SKM-1 treated with dmso at 0.1 percent for 144 hours (cell line): ENCODE data around the gene ZC2HC1C.
"Not testable (repeated sequence)": the region's sequence is repeated elsewhere in the genome, so short reads cannot be mapped to it uniquely, and the experiment has no call there.

Source experiments
- DNase-seq: peaks from one replicate; lab custom pipeline; 2025; ENCODE audit not compliant: unreplicated experiment; lab: John Stamatoyannopoulos, UW

Gene ZC2HC1C

DNA sequence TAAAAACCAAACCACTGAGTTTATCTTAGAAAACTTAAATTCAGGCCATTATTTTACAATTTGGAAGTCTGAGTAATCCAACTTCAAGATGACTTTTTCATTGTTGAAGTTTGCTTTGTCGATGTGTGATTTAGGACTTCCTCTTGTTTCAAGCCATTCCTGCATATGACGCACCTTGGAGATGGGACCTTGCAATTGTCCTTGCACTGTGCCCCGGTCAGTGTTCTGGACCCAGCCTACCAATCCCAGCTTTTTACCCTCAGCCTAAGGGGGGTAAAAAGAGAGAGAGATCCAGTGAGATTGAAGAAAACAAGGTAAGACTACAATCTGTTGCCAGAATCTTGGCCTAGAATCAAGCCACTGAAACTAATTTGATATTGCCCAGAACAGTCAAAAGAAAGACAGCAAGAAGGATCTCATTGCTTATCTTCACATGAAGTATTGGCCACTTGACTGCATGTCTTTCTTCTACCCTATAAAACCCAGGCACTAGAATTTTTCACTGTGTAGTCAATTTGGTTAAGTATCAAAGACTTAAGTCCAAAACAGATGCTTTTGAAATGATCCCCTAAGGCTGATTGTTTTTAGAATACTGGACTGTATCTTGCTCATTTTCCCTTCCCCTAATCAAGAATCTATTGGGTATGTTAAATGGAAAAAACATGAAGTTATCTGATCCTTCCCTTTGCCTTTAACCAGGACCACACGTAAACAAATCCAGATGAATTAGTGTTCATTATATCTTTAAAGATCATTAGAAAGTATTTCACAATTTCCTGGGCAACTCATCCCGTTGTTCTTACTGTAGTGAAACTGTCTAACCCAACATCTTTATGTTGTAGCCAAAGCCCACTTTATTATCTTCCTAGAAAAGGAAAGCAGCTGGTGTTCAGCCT is 15.8 kb upstream of the ZC2HC1C start:
- no peak for DNase-seq

DNA sequence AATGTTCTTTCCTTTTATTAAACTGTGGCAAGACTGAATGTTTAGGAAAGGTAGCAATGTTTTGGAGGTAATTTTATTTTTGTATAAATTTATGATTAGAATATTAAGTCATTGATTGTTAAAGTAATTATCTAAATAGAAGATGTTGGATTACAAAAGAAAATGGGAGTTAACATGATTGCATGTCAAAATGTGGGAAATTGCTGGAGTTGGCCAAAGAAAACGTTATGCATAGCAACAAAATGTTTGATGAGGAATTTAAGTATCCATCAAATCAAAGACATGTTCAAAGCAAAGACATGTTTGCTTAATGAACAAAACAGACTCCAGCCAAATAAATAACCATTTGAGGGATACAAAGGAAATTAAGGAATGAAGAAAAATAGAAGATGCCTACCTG is 15.0 kb upstream of the ZC2HC1C start:
- no peak for DNase-seq

DNA sequence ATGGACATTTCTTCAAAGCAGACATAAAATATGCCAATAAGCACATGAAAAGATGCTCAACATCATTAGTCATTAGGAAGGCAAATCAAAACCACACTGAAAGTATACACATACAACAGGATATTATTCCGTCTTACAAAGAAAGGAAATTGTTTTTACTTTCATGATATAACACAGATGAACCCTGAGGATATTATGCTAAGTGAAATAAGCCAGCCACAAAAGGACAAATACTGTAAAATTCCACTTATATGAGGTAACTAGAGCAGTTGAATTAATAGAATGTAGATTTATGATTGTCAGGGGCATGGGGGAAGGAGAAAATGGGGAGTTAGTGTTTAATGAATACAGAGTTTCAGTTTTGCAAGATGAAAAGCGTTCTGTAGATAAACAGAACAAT is 9.8 kb upstream of the ZC2HC1C start:
- no peak for DNase-seq

DNA sequence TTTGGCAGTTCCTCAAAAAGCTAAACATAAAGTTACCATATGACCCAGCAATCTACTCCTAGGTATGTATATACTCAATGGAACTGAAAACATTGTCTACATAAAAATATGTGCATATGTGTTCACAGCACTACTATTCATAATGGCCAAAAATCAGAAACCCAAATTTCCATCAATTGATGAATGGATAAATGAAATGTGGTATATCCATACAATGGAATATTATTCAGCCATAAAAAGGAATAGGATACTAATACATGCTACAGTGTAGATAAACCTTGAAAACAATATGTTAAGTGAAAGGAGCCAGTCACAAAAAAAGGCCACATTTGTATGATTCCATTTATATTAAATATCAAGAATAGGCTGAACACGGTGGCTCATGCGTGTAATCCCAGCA is 9.0 kb upstream of the ZC2HC1C start:
- DNase-seq: no peak

DNA sequence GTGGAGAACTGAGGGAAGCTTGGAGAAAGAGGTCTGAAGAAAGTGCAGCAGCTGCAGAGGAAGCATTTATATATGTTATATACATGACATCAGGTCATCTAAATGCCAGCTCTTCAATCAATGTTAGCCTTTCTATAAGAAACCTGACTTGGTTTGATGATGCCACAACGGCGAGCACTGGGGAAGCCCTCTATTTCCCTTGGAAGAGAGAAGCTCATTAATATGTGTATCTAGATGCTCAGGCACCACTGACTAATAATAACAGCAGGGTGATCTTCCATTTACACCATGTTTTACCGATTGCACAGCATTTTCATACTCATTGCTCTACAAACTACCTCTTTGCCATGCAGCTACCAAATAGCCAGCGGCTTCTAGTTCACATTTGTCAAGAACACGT is 6.4 kb upstream of the ZC2HC1C start:
- DNase-seq: no peak

DNA sequence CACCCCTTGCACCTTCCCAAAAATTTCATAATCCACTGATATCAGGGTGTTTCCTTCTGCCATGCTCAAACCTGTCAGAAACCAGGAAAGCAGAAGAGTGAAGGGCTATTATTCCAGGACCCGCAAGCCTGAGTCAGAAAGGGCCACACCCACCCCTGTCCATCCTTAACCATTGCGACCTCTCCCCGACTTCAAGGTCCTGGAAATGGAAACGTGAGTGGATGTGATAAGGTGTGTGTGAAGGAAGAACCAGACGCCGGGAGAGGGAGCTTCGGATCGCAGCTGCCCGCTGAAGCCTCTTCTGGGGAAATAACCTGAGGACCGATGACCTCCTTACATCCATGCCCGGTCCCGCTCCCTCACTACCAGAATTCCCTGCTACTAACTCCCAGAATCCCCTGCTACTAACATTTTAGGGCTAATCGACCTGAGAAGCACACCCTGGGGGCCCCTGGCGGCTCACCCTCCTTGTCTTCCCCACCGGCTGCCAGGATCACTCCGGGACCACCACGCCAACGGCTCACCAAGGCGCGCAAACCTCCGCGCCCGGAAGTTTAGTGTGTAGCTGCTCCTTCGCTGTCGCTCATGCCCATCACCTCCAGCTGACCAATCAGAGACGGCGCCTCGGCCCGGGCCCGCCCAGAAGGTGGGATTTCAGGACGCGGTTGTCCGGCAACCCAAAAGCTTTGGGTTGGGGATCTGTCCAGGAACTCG is 5.8 kb upstream of the ZC2HC1C start, which contains the start of gene ACYP1:
TSS of gene ACYP1 (minus strand) at position 534 of the 714 bp plus-strand sequence. CDS start at position 63, 471 bp downstream.
- peak; percentile 49 for DNase-seq

DNA sequence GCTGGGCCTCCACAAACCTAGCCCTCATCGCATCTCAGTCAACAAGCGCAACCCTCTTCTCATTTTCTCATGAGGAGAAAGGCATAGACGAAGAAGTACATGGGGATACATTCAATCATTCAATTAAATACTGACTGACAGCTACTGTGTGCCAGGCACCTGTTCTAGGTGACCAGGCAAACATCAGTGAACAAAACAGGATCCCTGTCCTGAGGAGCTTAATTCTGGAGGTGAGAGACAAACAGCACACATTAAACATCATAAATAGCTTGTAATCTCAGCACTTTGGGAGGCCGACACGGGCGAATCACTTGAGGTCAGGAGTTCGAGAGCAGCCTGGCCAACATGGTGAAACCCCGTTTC is 5.3 kb upstream of the ZC2HC1C start:
- DNase-seq: no peak

DNA sequence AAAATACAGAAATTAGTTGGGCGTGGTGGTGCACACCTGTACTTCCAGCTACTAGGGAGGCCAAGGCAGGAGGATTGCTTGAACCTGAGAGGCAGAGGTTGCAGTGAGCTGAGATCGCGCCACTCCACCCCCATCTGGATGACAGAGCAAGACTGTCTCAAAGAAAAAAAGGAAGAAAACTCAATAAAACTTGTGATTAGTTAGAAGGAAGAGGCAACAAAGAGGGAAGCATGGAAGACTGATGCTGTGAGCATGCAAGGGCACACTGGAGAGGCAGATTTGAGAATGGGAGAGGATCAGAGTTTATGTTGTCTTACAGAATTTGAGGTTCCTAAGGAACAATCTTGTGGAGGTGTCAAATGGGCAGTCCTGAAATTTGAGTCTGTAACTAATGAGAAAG is 2.8 kb upstream of the ZC2HC1C start:
- no peak for DNase-seq

DNA sequence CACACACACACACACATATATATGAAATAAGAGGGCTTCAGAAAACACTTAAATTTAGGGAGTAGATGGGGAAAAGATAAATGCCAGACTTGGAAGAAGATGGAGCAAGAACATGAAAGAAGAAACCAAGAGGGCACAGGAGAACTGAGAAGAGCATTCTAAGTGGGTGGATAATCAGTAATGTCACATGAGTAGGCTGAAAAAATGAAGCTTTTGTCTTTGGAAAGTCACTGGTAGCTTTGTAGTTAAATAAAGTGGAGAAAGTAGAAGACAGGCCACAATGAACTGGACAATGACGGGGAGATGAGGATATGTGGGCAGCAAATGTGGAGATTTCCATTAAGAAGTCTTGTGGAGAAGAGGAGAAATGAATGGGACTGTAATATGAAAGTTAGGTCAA is 2.2 kb upstream of the ZC2HC1C start:
- DNase-seq: no peak

DNA sequence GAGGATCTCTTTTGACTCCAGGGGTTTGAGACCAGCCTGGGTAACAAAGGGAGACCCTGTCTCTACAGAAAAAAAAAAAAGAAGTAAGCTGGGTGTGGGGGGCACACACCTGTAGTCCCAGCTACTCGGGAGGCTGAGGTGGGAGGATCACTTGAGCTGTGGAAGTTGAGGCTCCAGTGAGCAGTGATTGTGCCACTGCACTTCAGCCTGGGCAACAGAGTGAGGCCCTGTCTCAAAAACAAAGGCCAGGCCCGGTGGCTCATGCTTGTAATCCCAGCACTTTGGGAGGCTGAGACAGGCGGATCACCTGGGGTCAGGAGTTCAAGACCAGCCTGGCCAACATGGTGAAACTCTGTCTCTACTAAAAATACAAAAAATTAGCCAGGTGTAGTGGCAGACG is 1.7 kb upstream of the ZC2HC1C start:
- DNase-seq: not testable (repeated sequence)

DNA sequence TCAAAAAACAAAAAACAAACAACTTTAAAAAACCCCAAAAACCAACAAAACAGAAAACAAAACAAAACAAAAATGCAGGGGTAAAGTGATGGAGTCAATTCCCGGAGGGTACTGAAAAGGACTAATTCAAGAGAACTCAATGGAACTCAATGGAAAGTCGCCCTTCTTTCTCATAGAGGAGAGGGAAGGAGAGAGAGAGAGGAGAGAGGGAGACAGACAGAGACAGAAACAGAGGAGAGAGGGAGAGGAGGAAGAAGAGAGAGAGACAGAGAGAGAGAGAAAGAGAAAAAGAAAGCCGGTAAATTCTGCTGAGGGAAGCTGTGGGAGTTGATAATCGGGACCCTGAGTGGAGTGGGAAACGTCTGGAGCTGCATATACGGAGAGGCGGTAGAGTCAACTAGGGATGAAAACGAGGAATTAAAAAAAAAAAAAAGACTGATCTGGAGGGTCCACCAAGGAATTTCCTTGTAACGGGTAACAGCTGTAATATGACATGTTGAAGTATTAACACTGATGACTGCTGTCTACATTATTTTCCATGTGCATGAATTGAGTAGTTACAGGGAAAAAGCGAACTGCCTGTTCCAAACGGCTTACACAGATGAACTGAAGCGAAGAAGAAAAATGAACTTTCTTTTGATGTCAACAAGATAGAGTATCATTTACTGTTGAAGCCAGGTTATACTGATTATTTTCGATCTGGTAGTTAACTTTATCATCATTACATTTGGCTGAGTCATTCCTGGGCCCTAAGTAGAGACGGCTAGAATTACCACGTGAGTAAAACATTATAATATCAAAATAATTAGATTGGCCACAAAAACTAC is 934 bp upstream of the ZC2HC1C start:
- DNase-seq: no peak

DNA sequence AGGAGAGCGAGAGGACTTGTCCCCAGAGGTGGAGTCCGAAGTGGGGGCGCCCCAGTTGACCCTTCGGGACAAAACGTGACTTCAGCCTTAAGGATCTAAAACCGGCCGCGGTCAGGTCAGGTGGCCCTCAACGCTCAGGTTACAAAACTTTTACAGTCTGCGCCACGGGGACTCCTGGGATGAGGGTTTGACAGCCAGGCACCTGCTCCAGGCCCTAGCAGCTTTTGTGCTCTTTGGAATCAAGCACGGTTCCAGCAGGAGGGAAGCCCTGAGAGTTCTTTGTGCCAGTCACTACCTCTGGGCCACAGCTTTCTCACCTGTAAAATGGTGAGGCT is 337 bp downstream of the ZC2HC1C start:
- no peak for DNase-seq

DNA sequence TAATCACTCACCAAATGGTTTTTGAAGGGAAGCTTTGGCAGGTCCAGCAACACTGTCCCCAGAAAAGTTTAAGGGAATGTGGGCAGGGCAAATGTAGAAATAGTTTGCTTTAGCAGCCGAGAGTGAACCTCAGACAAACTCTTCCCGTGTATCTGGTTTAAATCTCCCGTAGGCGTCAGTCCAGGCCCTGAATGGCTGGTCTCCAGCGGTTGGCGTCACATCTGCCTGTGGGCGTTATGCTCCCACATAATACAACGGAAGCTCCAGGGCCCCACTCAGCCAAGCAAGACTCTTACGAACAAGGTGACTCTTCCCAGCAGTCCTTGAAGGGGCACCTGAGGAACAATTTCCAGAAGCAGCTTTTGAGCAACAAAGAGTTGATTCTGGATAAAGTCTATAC is 942 bp downstream of the ZC2HC1C start:
- no peak for DNase-seq

DNA sequence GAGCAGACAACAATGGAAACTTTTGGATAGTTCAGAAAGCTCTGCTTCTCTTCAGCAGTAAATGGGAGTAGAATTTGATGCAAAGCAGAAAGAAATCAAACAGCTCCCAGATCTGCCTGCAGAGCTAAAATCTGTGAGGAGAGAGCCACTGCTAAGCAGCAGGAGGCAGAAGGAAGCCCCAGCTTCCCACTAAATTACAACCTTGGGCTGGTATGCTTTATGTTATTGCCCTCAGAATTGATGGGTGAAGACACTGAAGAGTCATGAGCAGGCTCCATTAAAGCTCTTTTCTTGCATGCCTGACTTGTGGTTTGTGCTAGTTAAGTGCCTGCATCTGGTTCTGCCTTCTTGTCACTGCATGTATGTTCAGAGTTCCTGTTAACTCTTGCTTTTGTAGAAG is 8.4 kb downstream of the ZC2HC1C start:
- no peak for DNase-seq

DNA sequence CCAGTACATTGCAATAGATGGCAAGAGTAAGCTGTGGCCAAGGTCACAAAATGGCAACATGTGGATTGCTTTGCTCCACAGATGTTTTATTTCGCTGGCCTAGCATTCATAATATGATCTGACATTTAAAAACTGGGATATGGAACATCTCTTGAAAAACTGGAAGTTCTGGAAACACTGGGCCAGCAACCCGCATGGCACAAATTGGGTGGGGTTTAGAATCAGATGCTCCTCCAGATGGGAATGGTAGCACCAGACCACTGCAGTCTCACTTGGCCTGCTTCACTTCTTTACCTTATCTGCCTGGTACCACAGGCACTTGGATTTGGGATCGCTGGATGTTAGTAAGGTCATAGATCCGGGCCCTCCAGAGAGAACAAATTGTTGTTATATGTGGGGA is 10.1 kb downstream of the ZC2HC1C start:
- no peak for DNase-seq

DNA sequence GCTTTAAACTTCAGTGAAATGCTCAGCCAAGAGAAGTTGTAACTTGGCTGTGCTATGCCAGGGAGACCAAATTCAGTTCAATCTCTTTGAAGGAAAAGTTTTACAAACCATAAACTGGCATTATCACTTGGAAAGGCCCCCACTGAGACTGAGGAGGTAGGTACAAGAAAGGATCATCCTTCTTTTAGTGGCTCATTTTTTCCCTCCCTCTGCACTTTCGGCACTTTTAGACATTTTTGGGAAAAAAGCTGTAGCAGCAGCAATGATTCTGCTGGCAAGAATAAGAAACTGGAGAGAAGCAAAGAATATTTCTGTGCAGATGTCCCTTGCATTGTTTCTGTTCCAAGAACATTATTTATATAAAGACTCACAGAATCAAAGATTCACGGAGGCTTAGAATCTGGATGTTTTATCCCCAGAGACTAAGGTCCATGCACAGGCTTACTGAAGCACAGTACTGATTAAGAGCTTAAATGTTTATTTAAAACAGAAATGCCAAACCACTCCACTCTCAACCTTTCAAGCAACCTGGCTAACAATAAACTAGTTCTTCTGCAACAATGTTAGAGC is 12.3 kb downstream of the ZC2HC1C start:
- DNase-seq: no peak

DNA sequence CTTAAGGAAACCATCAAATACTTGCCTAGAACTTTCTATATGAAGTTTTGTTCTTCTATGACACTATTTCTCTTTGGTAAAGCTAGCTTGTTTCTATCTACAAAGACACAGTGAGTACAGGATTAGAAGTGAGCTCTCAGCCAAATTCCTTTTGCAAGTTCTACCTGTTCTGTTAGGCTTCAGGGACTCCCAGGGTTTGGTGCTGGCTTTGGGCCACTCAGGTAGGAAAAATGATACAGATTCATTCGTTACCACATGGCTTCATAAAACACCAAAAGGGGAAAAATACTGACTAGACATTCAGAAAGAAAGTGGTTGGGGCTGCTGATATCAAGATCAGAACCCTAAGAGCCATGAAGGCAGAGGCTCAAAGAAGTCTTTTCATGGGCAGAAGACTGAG is 13.8 kb downstream of the ZC2HC1C start:
- no peak for DNase-seq

DNA sequence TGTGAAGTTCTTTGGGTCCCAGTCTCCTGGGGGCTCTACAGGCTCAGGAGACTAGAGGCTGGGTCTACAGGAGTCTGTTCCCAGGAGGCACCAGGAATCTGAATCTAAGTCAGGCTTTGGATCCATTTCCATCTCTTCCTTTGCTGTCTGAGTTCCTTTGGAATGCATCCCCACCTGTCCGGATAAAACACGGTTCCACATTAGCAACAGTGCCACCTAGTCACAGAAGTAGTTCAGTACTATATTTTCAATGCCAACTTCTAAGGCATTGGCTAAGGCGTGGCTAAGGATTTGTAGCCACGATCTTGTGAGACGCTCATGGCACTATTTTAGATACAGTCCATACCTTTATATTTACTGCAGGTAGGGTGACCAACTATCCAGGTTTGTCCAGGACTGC is 15.1 kb downstream of the ZC2HC1C start:
- no peak for DNase-seq

DNA sequence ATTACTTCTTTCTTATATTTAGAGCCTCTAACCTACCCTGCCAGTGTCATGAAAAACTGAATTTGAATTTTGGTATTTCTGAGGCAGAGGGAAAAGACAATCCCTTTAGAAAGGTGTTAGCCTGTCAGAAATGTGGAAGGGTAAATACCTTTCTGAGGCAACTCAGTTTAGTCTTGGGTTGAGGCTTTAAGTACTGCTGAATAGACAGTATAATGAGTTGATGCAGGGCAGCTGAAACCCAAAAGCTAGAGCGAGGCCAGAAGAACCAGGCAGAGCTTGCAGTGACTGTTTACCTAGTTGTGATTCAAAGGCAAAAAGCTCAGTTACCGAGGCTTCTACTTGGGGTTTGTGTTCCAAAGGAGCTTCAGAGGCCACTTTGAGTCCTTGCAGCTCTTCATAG is 18.7 kb downstream of the ZC2HC1C start:
- no peak for DNase-seq

DNA sequence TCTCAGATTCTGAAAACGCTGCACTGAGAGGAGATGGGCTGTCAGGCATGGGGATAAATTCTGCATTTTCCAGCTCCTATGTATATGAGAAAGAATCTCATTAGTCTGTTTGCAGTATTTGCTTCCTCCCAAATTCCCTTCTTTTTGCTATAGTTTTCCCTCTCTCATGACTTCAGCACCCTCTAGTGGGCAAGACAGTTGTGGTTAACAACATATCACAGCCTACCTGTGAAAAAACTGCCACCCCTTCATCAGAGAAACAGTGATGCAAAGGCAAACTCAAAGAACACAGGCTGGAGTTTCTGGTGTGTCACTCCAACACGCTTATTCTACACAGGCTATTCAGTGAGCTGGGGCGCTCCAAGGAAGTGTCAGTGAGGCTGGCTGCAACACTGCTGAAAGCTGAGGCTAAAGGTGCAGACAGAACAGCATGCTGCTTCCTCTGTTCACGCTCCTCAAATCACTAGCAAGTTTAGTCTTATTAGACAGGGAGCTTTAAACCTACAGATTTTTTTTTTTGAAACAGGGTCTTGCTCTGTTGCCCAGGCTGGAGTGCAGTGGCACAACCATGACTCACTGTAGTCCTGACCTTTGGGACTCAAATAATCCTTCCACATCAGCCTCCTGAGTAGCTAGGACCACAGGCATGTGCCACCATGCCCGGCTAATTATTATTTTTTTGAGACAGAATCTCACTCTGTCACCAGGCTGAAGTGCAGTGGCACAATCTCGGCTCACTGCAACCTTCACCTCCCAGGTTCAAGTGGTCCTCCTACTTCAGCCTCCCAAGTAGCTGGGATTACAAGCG is 19.3 kb downstream of the ZC2HC1C start:
- peak; percentile 4 for DNase-seq

DNA sequence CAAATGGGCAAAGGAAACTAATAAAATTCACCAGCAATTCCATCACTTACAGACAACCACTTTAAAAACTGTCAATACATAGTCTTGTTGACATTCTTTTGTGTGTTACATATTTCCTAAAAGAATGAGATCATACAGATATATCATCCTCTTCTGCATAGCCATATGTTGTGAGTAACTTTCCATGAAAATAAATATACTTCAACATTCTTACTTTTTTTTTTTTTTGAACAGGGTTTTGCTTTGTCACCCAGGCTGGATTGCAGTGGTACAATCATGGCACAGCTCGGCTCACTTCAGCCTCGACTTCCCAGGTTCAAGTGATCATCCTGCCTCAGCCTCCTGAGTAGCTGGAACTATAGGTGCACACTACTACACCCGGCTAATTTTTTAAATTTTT is 20.9 kb downstream of the ZC2HC1C start:
- DNase-seq: no peak
